Liver (tissue), 9 donors: ENCODE measurements around the gene SEMA6B. TPM values are rescaled to one million over a fixed set of nuclear protein-coding genes. Genes with fewer than 3 reads are reported as not detected.
A peak's percentile ranks its signal among the peaks of the same experiment; 100 is the strongest.

Experiments used
- DNase-seq: peaks from one replicate; pipeline ENCODE4 v3.0.0-alpha.2; 2017; ENCODE audit warnings: low spot score
- H3K27ac ChIP-seq, 2 donors: one replicate each; pipeline ENCODE4 v1.7.0; 2013; ENCODE audit warnings: inconsistent platforms in 2 of 2, low read length in 2 of 2, control low read depth in 1 of 2, low read depth in 1 of 2, mild to moderate bottlenecking in 1 of 2
- H3K27me3 ChIP-seq, 4 donors: one replicate each; pipeline versions ENCODE4 v1.6.1 to v1.7.0; 2013; ENCODE audit warnings: low read length in 3 of 4, inconsistent platforms in 1 of 4, mild to moderate bottlenecking in 1 of 4, moderate library complexity in 1 of 4; ENCODE audit not compliant: control insufficient read depth in 4 of 4, insufficient read depth in 4 of 4
- H3K36me3 ChIP-seq, 4 donors: one replicate each; pipeline versions ENCODE4 v1.6.1 to v1.7.0; 2013; ENCODE audit warnings: low read length in 3 of 4, mild to moderate bottlenecking in 3 of 4, low read depth in 1 of 4, moderate library complexity in 1 of 4; ENCODE audit not compliant: control insufficient read depth in 4 of 4, insufficient read depth in 3 of 4
- H3K4me1 ChIP-seq, 4 donors: one replicate each; pipeline versions ENCODE4 v1.6.1 to v1.7.0; 2013; ENCODE audit warnings: low read length in 3 of 4, mild to moderate bottlenecking in 3 of 4, moderate library complexity in 1 of 4; ENCODE audit not compliant: control insufficient read depth in 4 of 4, insufficient read depth in 4 of 4
- H3K4me3 ChIP-seq, 3 donors: one replicate each; pipeline versions ENCODE4 v1.6.1 to v1.7.0; 2013; ENCODE audit warnings: low read length in 3 of 3, control low read depth in 1 of 3, low read depth in 1 of 3, mild to moderate bottlenecking in 1 of 3
- H3K9ac ChIP-seq, 2 donors: one replicate each; pipeline ENCODE4 v1.7.0; 2013; ENCODE audit warnings: low read length in 2 of 2, mild to moderate bottlenecking in 2 of 2, moderate library complexity in 2 of 2, control low read depth in 1 of 2, low read depth in 1 of 2
- H3K9me3 ChIP-seq, 4 donors: one replicate each; pipeline versions ENCODE4 v1.6.1 to v1.7.0; 2013; ENCODE audit warnings: low read length in 3 of 4; ENCODE audit not compliant: control insufficient read depth in 4 of 4
- ATF3 ChIP-seq: IDR thresholded peaks from 2 replicates; pipeline ENCODE4 v1.6.1; 2016; ENCODE audit warnings: antibody characterized with exemption
- CTCF ChIP-seq: fragments of 150-350 bp; IDR thresholded peaks from 2 replicates; pipeline ENCODE4 v1.5.1; 2017; ENCODE audit warnings: improper control_type of control experiment, low read depth, low read length; ENCODE audit not compliant: missing input control
- EGR1 ChIP-seq, 2 donors: IDR thresholded peaks; 2 replicates each; pipeline ENCODE4 v1.6.1; 2016 to 2018; ENCODE audit warnings: antibody characterized with exemption in 2 of 2, low read depth in 2 of 2
- FOXA1 ChIP-seq: IDR thresholded peaks from 2 replicates; pipeline ENCODE4 v1.6.1; 2016; ENCODE audit warnings: antibody characterized with exemption
- FOXA2 ChIP-seq: IDR thresholded peaks from 2 replicates; pipeline ENCODE4 v1.6.1; 2016; ENCODE audit warnings: antibody characterized with exemption
- HNF4A ChIP-seq, 2 donors: conservative IDR thresholded peaks; 2 replicates each; pipeline ENCODE4 v1.6.1; 2016; ENCODE audit warnings: antibody characterized with exemption in 2 of 2, mild to moderate bottlenecking in 2 of 2
- RAD21 ChIP-seq, 2 donors: IDR thresholded peaks; 2 replicates each; pipeline ENCODE4 v1.6.1; 2016; ENCODE audit warnings: antibody characterized with exemption in 2 of 2, mild to moderate bottlenecking in 2 of 2
- SP1 ChIP-seq: IDR thresholded peaks from 2 replicates; pipeline ENCODE4 v1.6.1; 2018; ENCODE audit warnings: antibody characterized with exemption, mild to moderate bottlenecking
- TAF1 ChIP-seq: conservative IDR thresholded peaks from 2 replicates; pipeline ENCODE4 v1.6.1; 2016; ENCODE audit warnings: antibody characterized with exemption, mild to moderate bottlenecking
- YY1 ChIP-seq: IDR thresholded peaks from 2 replicates; pipeline ENCODE4 v1.6.1; 2016; ENCODE audit warnings: antibody characterized with exemption, mild to moderate bottlenecking
- ZBTB33 ChIP-seq: IDR thresholded peaks from 2 replicates; pipeline ENCODE4 v1.6.1; 2016; ENCODE audit warnings: antibody characterized with exemption
- WGBS: extraction: QIAGEN DNeasy Blood & Tissue Kit; methylation state at CpG from one replicate; pipeline ENCODE4 v1.1.7; 2013; 5-methylcytosine and 5-hydroxymethylcytosine counted together
- polyA plus RNA-seq, 2 donors: library from polyadenylated mRNA; stranded (reverse) in 1 of 2; unstranded in 1 of 2; fragments of 200-250 nt in 1 of 2; fragments of >200 nt in 1 of 2; fragmentation: Nextera tagmentation in 1 of 2; extraction: Ambion mirVana in 1 of 2; gene quantifications; one replicate each; pipeline versions ENCODE4 v1.2.1 to v1.2.3, GENCODE V29; 2013 to 2015
- total RNA-seq, 2 donors: library from RNA; depleted of rRNA; stranded (reverse); fragments of >200 nt; gene quantifications; one replicate each; pipeline ENCODE4 v1.2.3, GENCODE V29; 2014
- donor health status: healthy.
- donor health status: healthy.
- donor health status: healthy.
- donor health status: healthy.
- donor health status: healthy.

Gene SEMA6B
- total and polyA plus RNA-seq, 4 donors: 0.58 to 3.2 (median 2.9) TPM

DNA sequence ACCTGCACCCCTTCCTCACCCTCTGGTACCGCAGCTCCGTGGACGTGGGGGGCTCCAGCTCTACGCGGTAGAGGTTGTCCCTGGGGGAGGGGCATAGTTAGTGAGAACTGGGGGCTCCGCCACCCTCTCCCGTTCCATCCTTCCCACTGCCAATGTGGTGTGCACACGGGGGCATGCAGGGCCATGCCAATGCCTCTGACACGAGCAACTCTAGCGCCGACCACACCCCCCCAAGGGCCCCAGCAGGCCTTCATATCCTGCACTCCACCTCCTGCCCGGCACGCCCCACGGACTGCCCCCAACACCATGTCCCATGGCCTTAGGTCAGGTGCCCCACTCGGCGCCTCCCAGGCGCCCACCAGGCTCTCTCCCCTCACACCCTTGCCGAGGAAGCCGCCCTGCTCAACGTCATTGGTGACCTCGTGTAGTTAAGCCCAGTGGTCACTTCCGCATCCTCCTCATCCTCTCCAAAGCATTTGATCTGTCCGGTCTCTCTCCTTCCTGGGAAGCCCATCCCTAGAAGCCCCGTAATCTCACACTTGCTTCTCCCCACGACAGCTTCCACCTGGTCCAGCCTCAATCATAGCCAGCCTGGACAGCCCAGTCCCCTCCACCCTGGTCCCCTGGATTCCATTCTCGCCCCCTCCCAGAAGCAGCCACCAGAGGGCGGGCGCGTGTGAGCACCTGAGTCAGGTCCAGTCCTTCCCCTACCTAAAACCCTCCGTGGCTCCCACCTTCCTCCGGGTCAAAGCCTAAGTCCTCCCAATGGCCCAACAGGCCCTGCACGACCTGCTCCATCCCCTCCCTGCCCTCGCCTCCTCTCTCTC, 2.1 kb downstream of the SEMA6B start:
- DNase-seq: no peak
- peaks cover 0 to 7% (median 3%) of the 10 kb centered on the region in 4 donors for H3K4me1 ChIP-seq
- no peaks in the 10 kb centered on the region for H3K9me3 ChIP-seq
- no peaks in the 10 kb centered on the region for H3K27me3 ChIP-seq
- no peak overlapping the region for H3K4me3 ChIP-seq
- H3K9ac ChIP-seq: no peak overlapping the region
- TF ChIP-seq FOXA2 (no peak), FOXA1 (no peak), ZBTB33 (no peak), CTCF (peak; percentile 11)
- H3K36me3 ChIP-seq: no peaks in the 10 kb centered on the region
- WGBS: 72% methylated on average over 33 of the region's 33 CpGs
- H3K27ac ChIP-seq: no peak overlapping the region

DNA sequence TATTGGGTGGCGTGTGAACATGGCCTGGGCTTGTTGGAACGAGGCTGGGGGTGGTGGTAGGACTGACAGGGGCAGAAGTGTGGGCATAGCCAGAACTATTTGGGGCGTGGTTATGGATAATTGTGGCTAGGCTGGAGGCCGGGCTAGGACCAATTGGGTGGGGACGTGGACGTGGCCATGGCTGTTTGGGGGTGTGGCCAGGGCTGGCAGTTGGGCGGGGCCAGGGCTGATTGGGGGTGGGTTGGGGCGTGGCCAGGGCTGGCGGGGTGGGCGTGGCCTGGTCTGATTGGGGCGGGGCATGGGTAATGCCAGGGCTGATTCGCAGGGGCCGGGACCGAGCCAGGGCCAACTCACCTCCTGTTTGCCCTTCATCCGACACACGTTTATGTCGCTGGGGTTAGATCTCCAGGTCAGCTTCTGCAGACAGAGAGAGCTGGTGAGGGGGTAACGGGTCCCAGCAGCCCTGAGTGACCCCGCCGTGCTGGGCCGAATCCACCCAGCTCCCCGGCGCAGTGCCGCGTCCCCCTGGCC, 2.8 kb downstream of the SEMA6B start:
- TF ChIP-seq ATF3 (no peak), HNF4A (conservative IDR thresholded peaks at IDR 0.05) (no peak), EGR1 (IDR thresholded peaks at IDR 0.05; ENCODE audit: low read depth in 2 of 2) (no peak), TAF1 (no peak), SP1 (no peak), RAD21 (IDR thresholded peaks at IDR 0.05) (no peak), FOXA2 (no peak), CTCF (no peak), YY1 (no peak)
- Histone ChIP-seq H3K36me3 (no peaks in the 10 kb centered on the region), H3K27me3 (no peaks in the 10 kb centered on the region), H3K27ac (no peak overlapping the region), H3K4me1 (peaks cover 0 to 7% (median 3%) of the 10 kb centered on the region in 4 donors), H3K9me3 (no peaks in the 10 kb centered on the region), H3K9ac (no peak overlapping the region), H3K4me3 (no peak overlapping the region)
- DNase-seq: peak; percentile 87
- WGBS: 65% methylated on average over 25 of the region's 25 CpGs
